A673 (cell line): ENCODE measurements around the gene GINS1. TPM values are rescaled to one million over a fixed set of nuclear protein-coding genes. Genes with fewer than 3 reads are reported as not detected.

ENCODE experiments used
- BruUV-seq: library from RNA; stranded (reverse); fragments of 400-500 nt; replicated peaks from 2 replicates; lab custom pipeline; 2021; lab: Mats Ljungman, UMichigan
- CTCF ChIA-PET: fragments of 300-600 bp; sonication (Branson Sonifier 250); formaldehyde crosslinking; loops from one replicate; lab custom pipeline; 2022; ENCODE audit warnings: antibody characterized with exemption; lab: Charles Lee
- POLR2A ChIA-PET: fragments of 300-600 bp; sonication (Branson Sonifier 250); formaldehyde crosslinking; loops from one replicate; lab custom pipeline; 2022; ENCODE audit warnings: antibody characterized with exemption; ENCODE audit not compliant: low non-redundant PET; lab: Charles Lee
- DNase-seq: peaks from one replicate; pipeline ENCODE4 v3.0.0-alpha.2; 2015; ENCODE audit warnings: low spot score
- H3K27ac ChIP-seq: fragments of 200-600 bp; sonication (generic); 2 replicates; pipeline ENCODE4 v1.5.1; 2016; ENCODE audit warnings: mixed run types, low read depth, mild to moderate bottlenecking, mixed read lengths, antibody characterized with exemption, low read length; ENCODE audit not compliant: poor library complexity, severe bottlenecking
- H3K27me3 ChIP-seq: fragments of 200-600 bp; sonication (generic); replicated peaks from 2 replicates; pipeline ENCODE4 v1.6.1; 2017; ENCODE audit warnings: mixed run types, low read depth, mild to moderate bottlenecking, mixed read lengths, antibody characterized with exemption, low read length; ENCODE audit not compliant: insufficient read depth, poor library complexity
- H3K36me3 ChIP-seq: fragments of 200-600 bp; sonication (generic); 2 replicates; pipeline ENCODE4 v1.6.1; 2016; ENCODE audit warnings: mixed run types, mild to moderate bottlenecking, mixed read lengths, antibody characterized with exemption, low read length; ENCODE audit not compliant: insufficient read depth, poor library complexity, severe bottlenecking
- H3K4me1 ChIP-seq: fragments of 200-600 bp; sonication (generic); 2 replicates; pipeline ENCODE4 v1.6.1; 2017; ENCODE audit warnings: mixed run types, mild to moderate bottlenecking, mixed read lengths, antibody characterized with exemption, low read length; ENCODE audit not compliant: insufficient read depth, poor library complexity, severe bottlenecking
- H3K4me3 ChIP-seq: fragments of 200-600 bp; sonication (generic); 2 replicates; pipeline ENCODE4 v1.5.1; 2016; ENCODE audit warnings: low read depth, mixed run types, mild to moderate bottlenecking, mixed read lengths, low read length; ENCODE audit not compliant: poor library complexity, severe bottlenecking
- H3K9me3 ChIP-seq: fragments of 200-600 bp; sonication (generic); 2 replicates; pipeline ENCODE4 v1.6.1; 2016; ENCODE audit warnings: mixed run types, low read depth, mild to moderate bottlenecking, mixed read lengths, antibody characterized with exemption, low read length; ENCODE audit not compliant: poor library complexity, severe bottlenecking
- EZH2 ChIP-seq: fragments of 200-600 bp; sonication (generic); IDR thresholded peaks from 2 replicates; pipeline ENCODE4 v1.6.1; 2017; ENCODE audit warnings: borderline replicate concordance, low read depth, mild to moderate bottlenecking, mixed read lengths, antibody characterized with exemption, low read length; ENCODE audit not compliant: poor library complexity, severe bottlenecking
- intact Hi-C: fragments of 100-400 bp; cut with micrococcal nuclease; formaldehyde crosslinking; loops from one replicate; pipeline ENCODE4 v1.10.0; 2022; ENCODE audit not compliant: unreplicated experiment
- total RNA-seq: library from RNA; stranded (reverse); gene quantifications from 2 replicates; pipeline ENCODE4 v1.2.3, GENCODE V29; 2021
- TF ChIP-seq, protein P1 (sequence below): fragments of 300-800, 200-600 bp; sonication (generic); conservative IDR thresholded peaks from 2 replicates; pipeline ENCODE4 v1.5.1; 2017; ENCODE audit warnings: low read depth, mild to moderate bottlenecking, antibody characterized with exemption, low read length, moderate library complexity, mixed read lengths

The GINS1 gene
- total RNA-seq, 1 experiment from 2014 or later, result 62.6 TPM

DNA sequence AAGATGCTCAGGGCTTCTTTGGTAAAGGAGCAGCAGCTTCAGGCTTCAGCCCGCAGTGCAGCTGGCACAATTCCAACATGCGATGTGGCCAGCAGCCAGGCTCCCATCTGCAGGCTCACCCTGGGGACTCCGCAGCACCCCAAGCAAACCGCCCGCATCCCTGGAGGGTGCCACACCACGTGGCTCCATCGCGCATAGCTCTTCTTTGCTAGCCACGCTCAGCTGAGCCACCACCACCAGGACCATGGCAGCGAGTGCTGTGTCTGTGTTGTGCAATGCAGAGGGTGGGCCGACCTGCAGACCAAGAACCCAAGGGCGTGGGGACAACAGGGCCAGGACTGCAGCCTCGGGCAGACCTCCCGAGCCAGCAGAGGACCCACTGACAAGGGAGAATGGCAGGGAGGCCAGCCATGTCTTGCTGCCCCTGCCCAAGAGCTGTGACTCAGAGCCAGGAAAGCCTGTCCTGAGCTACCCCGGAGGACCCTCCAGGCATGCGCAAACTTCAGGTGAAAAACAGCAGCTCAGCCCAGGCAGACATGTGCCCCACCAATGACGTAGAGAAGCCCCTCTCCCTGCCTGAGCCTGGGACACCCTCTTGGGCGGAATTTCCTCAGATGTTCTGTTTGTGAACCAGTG, 87.8 kb downstream of the GINS1 start:
- ChIA-PET CTCF (no interaction called here), POLR2A (no interaction called here)
- Histone ChIP-seq H3K36me3 (no peaks in the 10 kb centered on the region), H3K4me1 (no peaks in the 10 kb centered on the region), H3K27me3 (no peaks in the 10 kb centered on the region), H3K27ac (no peak overlapping the region), H3K9me3 (no peaks in the 10 kb centered on the region), H3K4me3 (no peak overlapping the region)
- BruUV-seq, result no TSS peak
- no peak for TF ChIP-seq EZH2
- TF ChIP-seq, protein P1, sequence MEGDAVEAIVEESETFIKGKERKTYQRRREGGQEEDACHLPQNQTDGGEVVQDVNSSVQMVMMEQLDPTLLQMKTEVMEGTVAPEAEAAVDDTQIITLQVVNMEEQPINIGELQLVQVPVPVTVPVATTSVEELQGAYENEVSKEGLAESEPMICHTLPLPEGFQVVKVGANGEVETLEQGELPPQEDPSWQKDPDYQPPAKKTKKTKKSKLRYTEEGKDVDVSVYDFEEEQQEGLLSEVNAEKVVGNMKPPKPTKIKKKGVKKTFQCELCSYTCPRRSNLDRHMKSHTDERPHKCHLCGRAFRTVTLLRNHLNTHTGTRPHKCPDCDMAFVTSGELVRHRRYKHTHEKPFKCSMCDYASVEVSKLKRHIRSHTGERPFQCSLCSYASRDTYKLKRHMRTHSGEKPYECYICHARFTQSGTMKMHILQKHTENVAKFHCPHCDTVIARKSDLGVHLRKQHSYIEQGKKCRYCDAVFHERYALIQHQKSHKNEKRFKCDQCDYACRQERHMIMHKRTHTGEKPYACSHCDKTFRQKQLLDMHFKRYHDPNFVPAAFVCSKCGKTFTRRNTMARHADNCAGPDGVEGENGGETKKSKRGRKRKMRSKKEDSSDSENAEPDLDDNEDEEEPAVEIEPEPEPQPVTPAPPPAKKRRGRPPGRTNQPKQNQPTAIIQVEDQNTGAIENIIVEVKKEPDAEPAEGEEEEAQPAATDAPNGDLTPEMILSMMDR, result no peak
- intact Hi-C loops, result no loop called here
- no peak for DNase-seq

DNA sequence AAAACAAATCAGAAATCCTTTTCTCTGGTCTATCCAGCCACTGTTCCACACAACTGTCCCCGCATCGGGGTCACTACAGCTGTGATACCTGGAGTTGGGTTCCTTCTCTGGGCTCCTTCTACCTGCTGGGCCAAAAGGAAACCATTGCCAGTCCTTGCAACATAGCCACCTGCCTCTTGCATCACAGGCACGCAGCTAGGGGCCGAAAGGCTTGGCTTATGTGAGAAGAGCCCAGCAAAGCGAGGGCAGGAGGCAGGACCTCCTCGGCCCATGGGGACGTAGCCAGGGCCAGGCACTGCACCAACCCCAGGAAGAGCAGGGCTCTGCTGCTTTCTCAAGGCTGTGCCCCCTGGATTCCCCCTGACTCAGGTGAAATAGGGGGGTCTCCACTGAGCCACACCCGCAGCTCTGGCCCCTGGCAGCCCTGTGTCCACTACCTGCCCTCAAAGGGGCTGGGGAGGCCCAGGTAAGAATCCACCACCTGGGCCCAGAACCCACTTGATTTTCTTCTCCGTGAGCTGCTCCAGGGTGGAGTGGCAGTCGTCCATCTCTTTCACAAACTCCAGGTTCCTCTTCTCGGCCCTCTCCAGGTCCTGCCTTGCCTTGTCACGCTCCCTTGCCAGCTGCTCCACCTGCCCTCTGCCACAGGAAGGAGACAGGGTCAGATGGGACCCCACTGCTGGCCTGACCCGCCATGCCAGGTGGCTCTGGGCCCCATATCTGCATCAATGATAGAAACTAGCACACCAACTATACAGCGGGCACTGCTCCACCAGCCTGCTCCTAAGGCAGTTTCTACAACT, 88.9 kb downstream of the GINS1 start:
- no peak overlapping the region for H3K27ac ChIP-seq
- CTCF ChIA-PET, result no interaction called here
- POLR2A ChIA-PET, result no interaction called here
- H3K9me3 ChIP-seq, result no peaks in the 10 kb centered on the region
- no peak for TF ChIP-seq EZH2
- intact Hi-C loops, result no loop called here
- H3K36me3 ChIP-seq, result peaks cover 3% of the 10 kb centered on the region
- DNase-seq, result no peak
- H3K4me3 ChIP-seq, result no peak overlapping the region
- H3K27me3 ChIP-seq, result no peaks in the 10 kb centered on the region
- no TSS peak for BruUV-seq
- H3K4me1 ChIP-seq, result no peaks in the 10 kb centered on the region

DNA sequence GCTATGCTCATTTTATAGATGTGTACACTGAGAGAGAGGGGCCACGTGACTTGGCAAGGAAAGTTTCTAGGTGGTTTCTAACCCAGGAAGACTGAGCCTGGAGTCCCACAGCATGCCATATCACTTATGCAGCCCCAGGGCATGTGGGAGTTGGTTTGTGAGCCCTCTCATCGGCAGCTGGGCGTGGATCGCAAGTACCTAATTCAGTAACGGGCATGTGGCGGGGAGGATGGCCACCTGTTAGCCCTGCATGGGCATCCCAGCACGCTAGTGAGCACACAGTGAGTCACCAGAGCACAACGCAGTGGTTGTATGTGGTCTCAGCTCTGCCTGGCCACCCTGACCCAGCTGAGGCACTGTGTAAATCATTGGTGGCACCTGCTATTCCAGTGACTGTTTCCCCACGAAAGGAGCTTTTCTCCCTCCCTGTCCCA, 89.5 kb downstream of the GINS1 start:
- intact Hi-C loops, result no loop called here

More for the DNA sequence above, 89.5 kb downstream of the GINS1 start:
- no peak overlapping the region for H3K27ac ChIP-seq
- ChIA-PET CTCF (no interaction called here), POLR2A (no interaction called here)
- H3K4me1 ChIP-seq, result no peaks in the 10 kb centered on the region
- H3K9me3 ChIP-seq, result no peaks in the 10 kb centered on the region
- peaks cover 3% of the 10 kb centered on the region for H3K36me3 ChIP-seq
- no peaks in the 10 kb centered on the region for H3K27me3 ChIP-seq
- no peak overlapping the region for H3K4me3 ChIP-seq
- no TSS peak for BruUV-seq
- no peak for DNase-seq
- TF ChIP-seq, protein P1, result no peak
- no peak for TF ChIP-seq EZH2
